Muscle of back (tissue), 13 donors: ENCODE data around the gene DENND11. TPM values are rescaled to one million over a fixed set of nuclear protein-coding genes. Genes with fewer than 3 reads are reported as not detected.
A peak's percentile ranks its signal among the peaks of the same experiment; 100 is the strongest.

Experiments used
- DNase-seq, 3 donors: peaks; one replicate each; pipeline versions ENCODE4 v3.0.0 to v3.0.0-alpha.2; 2013
- long read RNA-seq, 9 donors: transcript quantifications; one replicate each; lab custom pipeline, GENCODE V29; 2026
- polyA plus RNA-seq, 10 donors: library from polyadenylated mRNA; unstranded; fragments of 120-200 nt; gene quantifications; one replicate each; pipeline ENCODE4 v1.2.1, GENCODE V29; 2013; ENCODE audit not compliant: insufficient read length in 10 of 10

Gene DENND11
- polyA plus RNA-seq, result 10 to 100 TPM in 2 of 10 donors, 1 to 10 TPM in 8; 5.9 to 11.0 (median 8.8) TPM
- long read RNA-seq, donor 1, partial matches to known transcripts, result 63 of 149 reads
- long read RNA-seq, donor 1, other reads (novel, unspliced or antisense), result 86 of 149 reads
- long read RNA-seq, donor 2, full-length matches to known transcripts, result 1 of 1 reads
- long read RNA-seq, donor 2, partial matches to known transcripts, result 0 of 1 reads
- long read RNA-seq, donor 2, other reads (novel, unspliced or antisense), result 0 of 1 reads
- long read RNA-seq, donor 3, result 0 reads
- long read RNA-seq, donor 4, result 0 reads
- long read RNA-seq, donor 5, result 0 reads
- long read RNA-seq, donor 6, full-length matches to known transcripts, result 1 of 1 reads
- long read RNA-seq, donor 6, partial matches to known transcripts, result 0 of 1 reads
- long read RNA-seq, donor 6, other reads (novel, unspliced or antisense), result 0 of 1 reads
- long read RNA-seq, donor 7, result 0 reads
- long read RNA-seq, donor 8, result 0 reads
- long read RNA-seq, donor 9, result 0 reads

- peak; percentile 26 to 67 (median 46) for DNase-seq
Observed at GRCh38 chr7:141702047-141702567, at the start of gene DENND11. Gene DENND11 (minus strand): TSS chr7:141702166. CDS start chr7:141702153, 13 bp downstream.

GRCh38 chr7:141748396-141748795, 46.4 kb upstream of the DENND11 start:
- DNase-seq, result no peak

GRCh38 chr7:141744131-141744530, 42.2 kb upstream of the DENND11 start:
- no peak for DNase-seq

GRCh38 chr7:141742229-141742628, 40.3 kb upstream of the DENND11 start:
- no peak for DNase-seq

GRCh38 chr7:141739250-141739649, 37.3 kb upstream of the DENND11 start:
- no peak for DNase-seq

- DNase-seq, result no peak
Observed at GRCh38 chr7:141738592-141739013, 36.6 kb upstream of the DENND11 start.

- DNase-seq, result peak; percentile 97 to 98 (median 97)
Observed at GRCh38 chr7:141737836-141738591, 36.0 kb upstream of the DENND11 start, which contains the start of gene SSBP1. Gene SSBP1 (plus strand): TSS chr7:141738358. CDS start chr7:141739167, 809 bp downstream.

GRCh38 chr7:141737118-141737835, 35.3 kb upstream of the DENND11 start:
- DNase-seq, result peak in 1 of 3 donors; percentile 8

- DNase-seq, result no peak
Observed at GRCh38 chr7:141731476-141732149, 29.6 kb upstream of the DENND11 start.

- DNase-seq, result no peak
Observed at GRCh38 chr7:141729020-141729419, 27.1 kb upstream of the DENND11 start.

GRCh38 chr7:141722529-141722928, 20.6 kb upstream of the DENND11 start:
- DNase-seq, result no peak

GRCh38 chr7:141717450-141717849, 15.5 kb upstream of the DENND11 start:
- no peak for DNase-seq

GRCh38 chr7:141715794-141716689, 14.1 kb upstream of the DENND11 start:
- DNase-seq, result no peak

GRCh38 chr7:141715018-141715417, 13.1 kb upstream of the DENND11 start:
- DNase-seq, result no peak

GRCh38 chr7:141714571-141714970, 12.6 kb upstream of the DENND11 start:
- no peak for DNase-seq

GRCh38 chr7:141713890-141714289, 11.9 kb upstream of the DENND11 start:
- DNase-seq, result no peak

- no peak for DNase-seq
Observed at GRCh38 chr7:141712603-141713255, 10.8 kb upstream of the DENND11 start.

GRCh38 chr7:141710301-141710700, 8.3 kb upstream of the DENND11 start:
- no peak for DNase-seq

GRCh38 chr7:141709749-141710148, 7.8 kb upstream of the DENND11 start:
- no peak for DNase-seq
